Lower leg skin (tissue), 3 donors: Measurements from ENCODE around the gene STYXL2.

Experiments used
- CTCF ChIP-seq, 3 donors: fragments of 450-650 bp; IDR thresholded peaks; one replicate each; pipeline ENCODE4 v1.5.1; 2016; ENCODE audit warnings: antibody characterized with exemption in 3 of 3, mild to moderate bottlenecking in 3 of 3, moderate library complexity in 2 of 3
- POLR2A ChIP-seq, 2 donors: fragments of 450-650 bp; IDR thresholded peaks; one replicate each; pipeline ENCODE4 v1.6.1; 2016 to 2017; ENCODE audit warnings: antibody characterized with exemption in 2 of 2, mild to moderate bottlenecking in 1 of 2, moderate library complexity in 1 of 2

GRCh38 chr1:167089939-167090313 lies 3.9 kb upstream of the STYXL2 start:
- TF ChIP-seq CTCF (IDR thresholded peaks at IDR 0.05) (no peak), POLR2A (IDR thresholded peaks at IDR 0.05) (no peak)
